Activated CD4-positive, alpha-beta T cell treated with anti-CD3 and anti-CD28 coated beads for 36 hours (primary cell): ENCODE results near the gene SMO. TPM values are rescaled to one million over a fixed set of nuclear protein-coding genes. Genes with fewer than 3 reads are reported as not detected.
A peak's percentile ranks its signal among the peaks of the same experiment; 100 is the strongest.

ENCODE experiments used
- ATAC-seq: fragments of 200-7000 bp; cut with Tn5 transposase; one replicate; pipeline ENCODE4 v1.10.0; 2021; ENCODE audit warnings: mild to moderate bottlenecking, moderate library complexity
- CTCF ChIA-PET: fragments of 350-600 bp; sonication (Branson Sonifier 250); formaldehyde crosslinking; loops from one replicate; lab custom pipeline; 2021; ENCODE audit warnings: antibody characterized with exemption; lab: Charles Lee
- POLR2A ChIA-PET: fragments of 350-600 bp; sonication (Branson Sonifier 250); formaldehyde crosslinking; loops from one replicate; lab custom pipeline; 2021; ENCODE audit warnings: antibody characterized with exemption, inconsistent platforms; lab: Charles Lee
- DNase-seq: peaks from one replicate; pipeline ENCODE4 v3.0.0-alpha.2; 2020
- H3K27ac Mint-ChIP-seq: one replicate; pipeline ENCODE4 v1.8.0; 2021; ENCODE audit warnings: mixed read lengths
- H3K27me3 Mint-ChIP-seq: one replicate; pipeline ENCODE4 v1.8.0; 2021; ENCODE audit warnings: mixed read lengths
- H3K36me3 Mint-ChIP-seq: one replicate; pipeline ENCODE4 v1.8.0; 2021; ENCODE audit warnings: low read depth, mixed read lengths
- H3K4me1 Mint-ChIP-seq: one replicate; pipeline ENCODE4 v1.8.0; 2021; ENCODE audit warnings: mixed read lengths
- H3K4me3 Mint-ChIP-seq: one replicate; pipeline ENCODE4 v1.8.0; 2021; ENCODE audit warnings: mild to moderate bottlenecking, moderate library complexity, mixed read lengths
- H3K9me3 Mint-ChIP-seq: one replicate; pipeline ENCODE4 v1.8.0; 2021; ENCODE audit warnings: low read depth, mixed read lengths
- intact Hi-C, 2 experiments: fragments of 100-400 bp; cut with DNase I in 1 of 2; cut with micrococcal nuclease in 1 of 2; formaldehyde crosslinking; loops; one replicate each; pipeline versions ENCODE4 v1.14.2 to v1.15.1; 2022 to 2024; cut with DNase I, micrococcal nuclease
- total RNA-seq, 2 experiments: library from RNA; stranded (reverse); gene quantifications; one replicate each; pipeline ENCODE4 v1.2.3, GENCODE V29; 2021

The SMO gene
- total RNA-seq, 2 experiments from 2014 or later = 0.28 to 0.71 TPM

DNA sequence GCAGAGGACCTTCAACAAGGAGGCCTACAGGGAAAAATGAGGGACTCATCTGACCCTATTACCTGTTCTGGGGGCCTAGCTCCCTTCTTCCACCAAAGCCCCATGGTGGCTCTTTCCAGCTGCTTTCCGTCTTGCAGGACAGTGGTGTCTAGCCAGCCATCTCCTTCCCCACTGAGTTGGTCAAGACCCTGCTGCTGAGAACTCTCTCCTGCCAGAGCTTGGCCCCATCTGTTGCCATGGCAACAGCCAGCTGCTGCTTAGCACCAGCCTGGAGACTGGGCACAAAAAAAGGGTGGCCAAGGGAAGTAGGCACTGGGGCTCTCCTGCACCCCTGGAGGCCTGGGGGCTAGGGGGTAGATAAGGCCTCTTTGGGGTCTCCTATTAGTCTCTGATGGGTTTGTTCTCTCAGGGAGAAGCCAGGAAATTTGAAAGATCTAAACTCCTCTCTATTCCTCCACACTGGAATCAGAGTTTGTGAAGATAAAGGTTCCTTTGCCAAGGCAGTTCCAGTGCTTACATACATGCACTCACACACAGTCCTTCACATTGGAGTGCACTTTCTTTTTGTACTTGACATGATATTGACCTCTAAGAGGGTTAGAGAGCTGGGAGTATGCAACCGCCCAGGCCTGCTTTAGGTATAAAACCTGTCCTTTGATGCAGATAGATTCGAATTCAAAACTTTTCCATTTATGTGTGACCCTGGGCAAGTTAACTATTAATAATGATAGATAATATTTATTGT, 28.1 kb upstream of the SMO start:
- CTCF ChIA-PET = interaction anchor here (0.6 to 1.4 kb wide), 2 partner anchors 51 to 136 kb away, joined by 3 to 4 read pairs; no protein-coding TSS in a partner anchor
- ATAC-seq (no peak), DNase-seq (no peak)
- no peaks in the 10 kb centered on the region for H3K4me1 Mint-ChIP-seq
- POLR2A ChIA-PET = no interaction called here
- no peak overlapping the region for H3K27ac Mint-ChIP-seq
- no peaks in the 10 kb centered on the region for H3K36me3 Mint-ChIP-seq
- no peaks in the 10 kb centered on the region for H3K27me3 Mint-ChIP-seq
- no peaks in the 10 kb centered on the region for H3K9me3 Mint-ChIP-seq
- intact Hi-C loops = no loop called here
- no peak overlapping the region for H3K4me3 Mint-ChIP-seq

DNA sequence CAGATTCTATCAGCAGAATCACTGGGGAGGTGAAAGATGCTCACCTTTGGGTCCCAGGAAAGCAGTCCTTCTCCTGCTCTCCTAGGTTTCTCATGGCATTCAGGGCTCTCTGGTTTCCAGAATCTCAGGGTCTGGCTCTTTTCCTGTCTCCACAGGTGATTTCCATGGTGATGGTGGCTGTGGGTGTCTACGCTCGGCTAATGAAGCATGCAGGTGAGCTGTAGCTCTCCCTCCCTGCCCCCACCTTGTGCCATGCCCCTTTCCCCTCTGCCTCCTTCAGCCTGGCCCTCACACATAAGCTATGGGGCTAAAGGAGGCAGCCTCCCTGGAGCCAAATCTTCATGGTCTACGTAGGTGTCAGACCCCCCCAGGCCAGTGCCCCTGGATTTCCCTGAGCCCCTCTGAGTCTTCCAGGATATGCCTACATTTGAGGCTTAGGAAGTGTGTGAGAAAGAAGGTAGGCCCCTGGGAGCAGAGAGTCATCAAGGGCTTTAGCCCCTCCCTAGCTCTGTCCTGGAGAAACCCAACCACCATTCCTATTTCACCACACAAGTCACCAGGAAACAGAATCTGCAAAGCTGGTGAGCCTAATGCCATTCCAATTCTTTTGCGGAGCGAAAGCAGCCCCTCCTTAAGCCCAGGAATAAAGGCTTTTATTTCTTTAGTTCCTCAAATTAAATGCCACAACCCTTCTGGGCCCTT, 26.8 kb upstream of the SMO start:
- Mint-ChIP-seq H3K27me3 (no peaks in the 10 kb centered on the region), H3K36me3 (no peaks in the 10 kb centered on the region), H3K27ac (no peak overlapping the region), H3K4me1 (no peaks in the 10 kb centered on the region), H3K4me3 (no peak overlapping the region), H3K9me3 (no peaks in the 10 kb centered on the region)
- ATAC-seq = no peak
- DNase-seq = no peak
- ChIA-PET POLR2A (no interaction called here), CTCF (interaction anchor here (0.7 to 3.3 kb wide), 3 partner anchors 47 to 123 kb away, joined by 3 to 58 read pairs (median 4); no protein-coding TSS in a partner anchor)
- intact Hi-C loops = no loop called here

GRCh38 chr7:129162732-129163131, 25.7 kb upstream of the SMO start:
- intact Hi-C loops = no loop called here
- CTCF ChIA-PET = interaction anchor here (0.7 to 3.3 kb wide), 9 partner anchors 16 to 301 kb away, joined by 3 to 58 read pairs (median 6); partner anchors contain the start of gene TSPAN33
- no peaks in the 10 kb centered on the region for H3K4me1 Mint-ChIP-seq
- H3K36me3 Mint-ChIP-seq = no peaks in the 10 kb centered on the region
- POLR2A ChIA-PET = no interaction called here
- H3K9me3 Mint-ChIP-seq = no peaks in the 10 kb centered on the region
- H3K27me3 Mint-ChIP-seq = no peaks in the 10 kb centered on the region
- H3K27ac Mint-ChIP-seq = no peak overlapping the region
- no peak overlapping the region for H3K4me3 Mint-ChIP-seq
- ATAC-seq (no peak), DNase-seq (no peak)

DNA sequence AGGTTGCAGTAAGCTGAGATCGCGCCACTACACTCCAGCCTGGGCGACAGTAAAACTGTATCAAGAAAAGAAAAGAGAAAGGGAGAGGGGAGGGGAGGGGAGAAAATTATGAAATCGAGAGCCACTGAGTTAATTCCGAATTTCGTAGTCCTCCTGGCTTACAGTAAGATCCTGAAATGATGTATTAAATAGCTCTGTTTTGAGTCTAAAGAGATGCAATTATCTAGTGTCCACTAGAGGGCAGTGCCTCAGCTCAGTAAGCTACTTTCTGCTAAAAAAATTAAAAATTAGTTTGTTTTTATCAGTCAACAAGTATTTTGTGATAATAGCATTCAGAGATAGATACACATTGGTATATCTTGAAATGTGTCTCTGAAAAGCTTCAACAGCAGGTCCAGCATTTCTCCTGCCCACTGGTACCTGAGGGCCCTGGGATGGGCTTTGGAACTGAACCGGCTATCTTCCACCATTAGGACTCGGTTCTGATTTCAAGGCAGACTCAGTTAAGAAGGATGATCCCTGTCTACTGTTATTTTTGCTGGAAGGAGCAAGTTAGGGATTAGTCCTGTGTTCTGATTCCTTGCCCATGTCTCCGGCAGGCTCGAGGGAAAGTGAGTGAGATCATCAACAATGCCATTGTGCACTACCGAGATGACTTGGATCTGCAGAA, 24.4 kb upstream of the SMO start:
- POLR2A ChIA-PET = interaction anchor here (0.6 to 0.9 kb wide), 2 partner anchors 54 to 245 kb away, joined by 3 read pairs; no protein-coding TSS in a partner anchor

DNA sequence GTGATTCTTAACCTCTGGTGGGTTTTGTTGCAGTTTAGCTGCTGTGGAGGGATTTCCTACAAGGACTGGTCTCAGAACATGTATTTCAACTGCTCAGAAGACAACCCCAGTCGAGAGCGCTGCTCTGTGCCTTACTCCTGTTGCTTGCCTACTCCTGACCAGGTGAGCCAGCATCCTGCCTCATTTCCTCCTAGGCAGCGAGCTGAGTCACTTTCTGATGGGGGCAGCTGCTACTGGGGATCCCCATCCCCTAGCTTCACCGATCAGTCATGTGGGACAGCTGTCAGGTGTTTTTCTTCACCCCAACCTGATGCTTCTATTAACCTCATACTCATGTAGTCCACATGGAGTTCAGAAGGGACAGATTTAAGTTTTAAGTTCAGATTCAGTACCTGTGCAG, 21.7 kb upstream of the SMO start:
- DNase-seq (peak; percentile 41), ATAC-seq (no peak)
- Mint-ChIP-seq H3K9me3 (no peaks in the 10 kb centered on the region), H3K36me3 (no peaks in the 10 kb centered on the region), H3K27me3 (peaks cover 2% of the 10 kb centered on the region), H3K27ac (no peak overlapping the region), H3K4me3 (no peak overlapping the region), H3K4me1 (peaks cover 15% of the 10 kb centered on the region)
- ChIA-PET CTCF (interaction anchor here (0.6 to 2.8 kb wide), 6 partner anchors 10 to 1015 kb away, joined by 3 to 11 read pairs (median 6); no protein-coding TSS in a partner anchor), POLR2A (no interaction called here)
- intact Hi-C loops = loop anchor here in 1 of 2 experiments (5.0 kb wide), 1 partner anchor 106 kb away; no protein-coding TSS in a partner anchor

More for the DNA sequence above, 24.4 kb upstream of the SMO start:
- H3K4me1 Mint-ChIP-seq = peaks cover 6% of the 10 kb centered on the region
- DNase-seq (no peak), ATAC-seq (peak; percentile 72)
- intact Hi-C loops = loop anchor here (1.0 to 2.0 kb wide), 2 partner anchors 46 to 107 kb away; no protein-coding TSS in a partner anchor
- no peak overlapping the region for H3K27ac Mint-ChIP-seq
- peaks cover 2% of the 10 kb centered on the region for H3K27me3 Mint-ChIP-seq
- CTCF ChIA-PET = interaction anchor here (0.5 to 3.3 kb wide), 56 partner anchors 8 to 845 kb away, joined by 3 to 58 read pairs (median 5); partner anchors contain the start of genes AHCYL2, SMO and TSPAN33
- H3K9me3 Mint-ChIP-seq = no peaks in the 10 kb centered on the region
- no peak overlapping the region for H3K4me3 Mint-ChIP-seq
- no peaks in the 10 kb centered on the region for H3K36me3 Mint-ChIP-seq

DNA sequence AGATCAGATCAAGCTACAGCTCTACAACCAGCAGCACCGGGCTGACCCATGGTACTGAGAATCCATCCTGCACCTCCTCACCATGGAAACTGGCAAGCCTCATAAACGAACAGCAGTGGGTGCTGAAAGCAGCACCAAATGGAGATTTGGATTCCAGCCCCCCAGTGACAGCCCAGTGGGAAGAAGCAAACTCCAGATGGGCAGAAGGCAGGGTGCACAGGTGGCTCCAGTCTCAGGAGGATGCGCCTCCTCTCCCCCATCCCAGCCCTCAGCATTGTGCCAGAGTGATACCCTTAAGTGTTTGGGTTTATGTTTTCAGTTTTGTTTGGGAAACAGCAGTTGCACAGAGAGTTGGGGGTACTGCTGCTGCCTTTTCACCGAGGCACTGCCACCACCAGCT, 20.6 kb upstream of the SMO start:
- H3K27ac Mint-ChIP-seq = no peak overlapping the region
- H3K9me3 Mint-ChIP-seq = no peaks in the 10 kb centered on the region
- ChIA-PET POLR2A (no interaction called here), CTCF (interaction anchor here (1.7 to 2.8 kb wide), 2 partner anchors 43 to 50 kb away, joined by 4 to 10 read pairs; no protein-coding TSS in a partner anchor)
- no peak overlapping the region for H3K4me3 Mint-ChIP-seq
- intact Hi-C loops = loop anchor here in 1 of 2 experiments (5.0 kb wide), 1 partner anchor 104 kb away; no protein-coding TSS in a partner anchor
- ATAC-seq = no peak
- DNase-seq = no peak
- peaks cover 15% of the 10 kb centered on the region for H3K4me1 Mint-ChIP-seq
- peaks cover 2% of the 10 kb centered on the region for H3K27me3 Mint-ChIP-seq
- H3K36me3 Mint-ChIP-seq = no peaks in the 10 kb centered on the region

DNA sequence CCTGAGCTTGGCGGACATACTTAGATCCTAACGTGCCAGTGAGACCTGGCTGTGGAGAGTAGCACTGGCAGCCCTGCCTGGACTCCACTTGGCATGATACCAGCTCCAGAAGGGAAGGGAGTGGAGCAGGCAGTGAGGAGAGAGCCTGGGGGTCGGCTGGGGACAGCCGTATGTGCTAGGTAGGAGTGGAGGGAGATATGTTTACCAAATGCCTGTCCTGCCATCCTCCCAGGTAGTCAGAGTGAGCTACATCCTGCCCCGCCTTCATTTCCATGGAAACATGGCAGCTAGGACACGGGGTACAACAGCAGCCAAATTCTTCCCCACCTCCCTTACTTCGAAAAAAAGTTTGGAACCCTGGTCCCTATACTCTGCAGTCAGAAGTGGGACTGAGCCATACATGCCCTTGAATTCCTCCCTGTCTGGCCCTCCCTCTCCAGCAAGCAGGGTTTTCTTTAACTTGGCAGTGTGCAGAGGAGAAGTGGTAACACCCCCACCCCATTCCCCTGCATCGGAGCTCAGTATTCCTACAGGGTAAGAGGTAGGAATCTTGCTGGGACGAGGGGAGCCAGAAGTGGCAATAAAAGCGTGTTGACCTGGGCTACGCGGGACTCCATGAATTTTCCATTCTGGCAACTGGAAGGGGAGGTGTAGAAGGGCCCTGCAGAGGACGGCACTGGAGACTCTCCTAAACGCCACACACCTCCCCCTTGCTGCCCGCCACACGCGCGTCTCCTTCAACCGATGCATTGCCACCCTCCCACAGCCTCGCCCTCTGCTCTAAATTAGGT, 20.0 kb upstream of the SMO start:
- POLR2A ChIA-PET = no interaction called here
- Mint-ChIP-seq H3K9me3 (no peaks in the 10 kb centered on the region), H3K36me3 (no peaks in the 10 kb centered on the region), H3K27me3 (peaks cover 2% of the 10 kb centered on the region), H3K4me3 (no peak overlapping the region), H3K27ac (no peak overlapping the region), H3K4me1 (peaks cover 15% of the 10 kb centered on the region)
- CTCF ChIA-PET = interaction anchor here (1.7 kb wide), 1 partner anchor 42 kb away, joined by 4 read pairs; no protein-coding TSS in a partner anchor
- ATAC-seq = no peak
- intact Hi-C loops = loop anchor here in 1 of 2 experiments (5.0 kb wide), 1 partner anchor 104 kb away; no protein-coding TSS in a partner anchor
- DNase-seq = no peak

DNA sequence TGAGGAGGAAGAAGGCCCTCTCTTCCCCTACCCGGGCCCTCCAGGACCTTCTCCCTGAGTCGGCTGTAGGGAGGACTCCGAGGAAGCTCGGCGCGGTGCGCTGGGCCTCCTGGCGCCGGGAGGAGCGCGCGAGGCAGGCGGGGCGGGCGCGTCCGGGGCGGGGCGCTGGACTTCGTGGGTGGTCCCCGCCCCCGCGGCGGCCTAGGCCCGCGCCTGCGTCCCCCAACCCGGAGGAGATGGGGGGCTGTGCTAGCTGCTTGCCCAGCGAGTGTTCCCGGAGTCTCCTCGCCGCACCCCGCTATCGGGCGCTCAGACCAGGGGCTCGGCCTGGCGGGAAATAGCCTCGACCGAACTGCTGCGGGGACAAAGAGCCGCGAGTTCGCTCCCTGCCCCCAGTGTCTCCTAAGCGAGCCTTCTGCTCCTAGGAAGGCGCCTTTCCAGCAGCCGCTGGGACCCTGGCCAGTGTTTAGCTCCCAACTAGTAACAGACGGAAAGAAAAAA, 19.2 kb upstream of the SMO start:
- intact Hi-C loops = loop anchor here in 1 of 2 experiments (5.0 kb wide), 1 partner anchor 103 kb away; no protein-coding TSS in a partner anchor
- Mint-ChIP-seq H3K4me1 (peaks cover 15% of the 10 kb centered on the region), H3K9me3 (no peaks in the 10 kb centered on the region), H3K36me3 (no peaks in the 10 kb centered on the region), H3K27me3 (peaks cover 2% of the 10 kb centered on the region), H3K4me3 (peak overlapping the region; percentile 45), H3K27ac (peak overlapping the region; percentile 28)
- peak; percentile 55 for DNase-seq
- peak; percentile 60 for ATAC-seq
- ChIA-PET POLR2A (interaction anchor here (0.6 kb wide), 1 partner anchor 148 kb away, joined by 3 read pairs; no protein-coding TSS in a partner anchor), CTCF (interaction anchor here (1.0 to 1.4 kb wide), 4 partner anchors 19 to 49 kb away, joined by 3 to 7 read pairs (median 4); no protein-coding TSS in a partner anchor)

- Mint-ChIP-seq H3K36me3 (no peaks in the 10 kb centered on the region), H3K27me3 (peaks cover 5% of the 10 kb centered on the region), H3K27ac (peak overlapping the region; percentile 28), H3K4me3 (peak overlapping the region; percentile 45), H3K9me3 (no peaks in the 10 kb centered on the region), H3K4me1 (peaks cover 15% of the 10 kb centered on the region)
- intact Hi-C loops = loop anchor here in 1 of 2 experiments (5.0 kb wide), 1 partner anchor 102 kb away; no protein-coding TSS in a partner anchor
- peak; percentile 85 for ATAC-seq
- ChIA-PET POLR2A (interaction anchor here (0.6 kb wide), 1 partner anchor 148 kb away, joined by 3 read pairs; no protein-coding TSS in a partner anchor), CTCF (interaction anchor here (0.7 to 1.4 kb wide), 5 partner anchors 19 to 280 kb away, joined by 3 to 7 read pairs (median 3); no protein-coding TSS in a partner anchor)
- peak; percentile 65 for DNase-seq
These were observed 18.6 kb upstream of the SMO start for GRCh38 chr7:129169686-129170440.
